Ramos (cell line): Measurements from ENCODE around the gene IGSF9.
"Not testable (repeated sequence)": the region's sequence is repeated elsewhere in the genome, so short reads cannot be mapped to it uniquely, and the experiment has no call there.

Source experiments
- in situ Hi-C: fragments of 300-500 bp; cut with MboI; formaldehyde crosslinking; loops from one replicate; pipeline ENCODE4 v1.14.3; 2022; ENCODE audit warnings: low sequenced_read_pairs; ENCODE audit not compliant: unreplicated experiment

The IGSF9 gene

DNA sequence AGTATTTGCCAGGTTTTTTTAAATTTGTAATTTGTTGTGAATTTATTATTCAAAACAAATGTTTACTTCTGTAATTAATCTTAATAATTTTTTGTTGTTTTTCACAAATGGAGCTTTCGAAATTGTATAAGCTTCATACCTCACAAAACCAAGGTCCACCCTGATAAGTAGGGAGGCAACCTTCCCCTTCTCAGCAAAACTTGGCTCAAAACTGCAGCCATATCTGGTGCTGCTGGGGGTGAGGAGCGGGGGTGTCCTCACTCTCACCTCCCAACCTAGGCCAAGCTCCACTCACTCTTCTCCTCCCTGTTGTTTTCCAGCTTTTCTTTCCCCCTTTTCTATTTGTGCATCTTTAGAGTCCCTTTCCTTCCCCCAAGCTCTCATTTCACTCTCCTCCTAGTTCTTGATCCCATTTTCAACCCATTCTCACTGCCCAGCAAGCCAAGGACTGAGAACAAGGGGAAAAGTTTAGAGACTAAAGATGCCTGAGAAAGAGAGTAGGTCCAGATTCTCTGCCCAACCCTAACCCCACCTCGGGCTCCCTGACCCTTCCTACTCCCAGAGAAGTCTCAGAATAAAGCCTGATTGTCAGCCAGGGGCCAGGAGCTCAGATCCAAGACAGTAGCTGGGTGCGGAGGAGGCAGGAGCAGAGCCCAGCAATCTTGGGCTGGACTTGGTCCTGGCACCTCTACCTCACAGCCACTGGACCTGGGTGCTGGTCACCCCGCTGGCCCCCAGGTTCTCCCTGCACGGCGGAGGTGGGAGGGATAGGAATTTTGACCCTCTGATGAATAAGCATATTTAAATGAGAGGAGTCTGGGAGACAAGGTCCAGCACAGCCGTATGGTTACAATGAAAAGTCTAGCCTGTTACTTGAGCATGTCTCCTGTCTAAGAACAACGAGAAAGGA is 37.1 kb downstream of the IGSF9 start:
- in situ Hi-C loops = no loop called here

- in situ Hi-C loops = no loop called here
Measured at GRCh38 chr1:159906960-159907359, 38.5 kb downstream of the IGSF9 start.

- in situ Hi-C loops = not testable (repeated sequence)
Measured at GRCh38 chr1:159904036-159904435, 41.4 kb downstream of the IGSF9 start.

- in situ Hi-C loops = no loop called here
Measured at GRCh38 chr1:159902541-159902940, 42.9 kb downstream of the IGSF9 start.

DNA sequence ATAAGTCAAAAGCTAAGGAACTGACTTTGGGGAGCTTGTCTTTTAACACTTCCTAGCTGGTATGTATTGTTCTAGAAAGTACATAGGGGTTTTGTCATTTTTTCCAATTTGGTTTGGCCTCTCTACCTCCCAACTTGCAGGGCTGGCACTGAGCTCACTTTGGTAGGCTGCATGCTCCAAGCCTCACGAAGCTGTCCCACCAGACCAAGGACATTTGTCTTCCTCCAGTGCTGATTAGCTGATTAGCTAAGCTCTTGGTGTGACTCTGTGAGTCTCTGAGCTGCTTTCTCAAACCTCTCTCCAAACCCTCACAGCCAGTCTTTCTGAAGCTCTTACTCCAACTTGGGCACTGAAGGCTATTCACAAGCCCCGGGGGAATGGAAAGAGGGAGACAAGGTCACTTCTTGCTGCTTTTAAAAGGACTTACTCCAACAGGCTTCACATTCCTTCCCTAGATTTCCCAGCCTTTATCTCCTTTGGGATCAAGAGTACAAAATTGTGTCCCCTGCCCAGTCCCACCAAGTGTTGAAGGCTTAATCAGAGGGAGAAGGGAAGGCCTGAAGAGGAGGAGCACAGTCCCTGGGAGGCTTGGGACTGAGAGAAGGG is 44.6 kb downstream of the IGSF9 start:
- in situ Hi-C loops = no loop called here

DNA sequence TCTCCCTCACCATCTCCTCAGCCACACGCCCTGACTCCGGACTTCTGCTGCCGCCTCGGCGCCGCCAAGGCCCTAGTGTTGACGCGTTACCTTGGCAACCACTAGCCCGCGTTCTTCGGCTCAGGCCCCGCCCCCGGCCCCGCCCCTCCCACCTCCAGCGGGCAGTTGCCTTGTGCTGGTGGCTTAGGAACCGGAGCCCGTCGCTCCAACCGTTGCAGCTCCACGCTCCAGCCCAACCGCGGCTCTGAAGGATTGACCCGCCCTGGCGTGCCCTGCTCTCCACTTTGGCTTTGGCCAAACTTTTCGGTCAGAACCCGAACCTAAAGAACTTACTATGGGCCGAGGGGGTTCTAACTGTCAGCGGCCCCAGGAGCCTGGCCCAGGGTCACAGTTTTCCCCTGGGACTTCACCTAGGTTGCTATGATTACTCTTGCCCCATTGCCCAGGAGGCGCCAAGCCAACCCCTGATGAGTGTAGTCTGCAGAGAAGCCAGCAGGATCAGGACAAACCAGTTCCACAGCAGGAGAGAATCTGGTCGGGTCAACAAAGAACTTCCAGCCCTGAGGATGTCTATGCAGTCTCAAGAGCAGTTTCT is 45.2 kb downstream of the IGSF9 start, which contains the start of gene CFAP45:
Gene CFAP45 (minus strand): TSS at position 80 of the 595 bp plus-strand sequence. CDS start 67 bp downstream, at position 13.
- in situ Hi-C loops = no loop called here

- in situ Hi-C loops = not testable (repeated sequence)
Measured at GRCh38 chr1:159899634-159900033, 45.8 kb downstream of the IGSF9 start.

DNA sequence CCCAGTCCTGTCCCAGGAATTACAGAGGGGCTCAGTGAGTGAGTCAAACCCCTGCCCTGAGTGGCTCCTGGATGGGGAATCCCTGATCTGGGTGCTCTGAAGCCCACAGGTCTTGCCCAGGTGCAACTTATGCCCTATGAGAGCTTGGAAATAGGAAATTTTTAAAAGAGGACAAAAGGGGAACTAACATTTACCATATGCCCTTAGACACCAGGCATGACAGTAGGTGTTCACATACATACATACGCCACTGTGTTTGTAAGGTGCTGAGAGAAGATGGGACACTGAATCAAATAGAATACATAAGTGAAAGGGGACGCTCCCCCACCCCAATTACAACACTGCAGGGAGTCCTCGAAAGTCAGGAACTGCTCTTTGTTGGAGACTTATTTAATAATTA is 46.9 kb downstream of the IGSF9 start:
- in situ Hi-C loops = no loop called here

- in situ Hi-C loops = no loop called here
Measured at GRCh38 chr1:159897962-159898361, 47.5 kb downstream of the IGSF9 start.

- in situ Hi-C loops = no loop called here
Measured at GRCh38 chr1:159896546-159896930, 48.9 kb downstream of the IGSF9 start.

DNA sequence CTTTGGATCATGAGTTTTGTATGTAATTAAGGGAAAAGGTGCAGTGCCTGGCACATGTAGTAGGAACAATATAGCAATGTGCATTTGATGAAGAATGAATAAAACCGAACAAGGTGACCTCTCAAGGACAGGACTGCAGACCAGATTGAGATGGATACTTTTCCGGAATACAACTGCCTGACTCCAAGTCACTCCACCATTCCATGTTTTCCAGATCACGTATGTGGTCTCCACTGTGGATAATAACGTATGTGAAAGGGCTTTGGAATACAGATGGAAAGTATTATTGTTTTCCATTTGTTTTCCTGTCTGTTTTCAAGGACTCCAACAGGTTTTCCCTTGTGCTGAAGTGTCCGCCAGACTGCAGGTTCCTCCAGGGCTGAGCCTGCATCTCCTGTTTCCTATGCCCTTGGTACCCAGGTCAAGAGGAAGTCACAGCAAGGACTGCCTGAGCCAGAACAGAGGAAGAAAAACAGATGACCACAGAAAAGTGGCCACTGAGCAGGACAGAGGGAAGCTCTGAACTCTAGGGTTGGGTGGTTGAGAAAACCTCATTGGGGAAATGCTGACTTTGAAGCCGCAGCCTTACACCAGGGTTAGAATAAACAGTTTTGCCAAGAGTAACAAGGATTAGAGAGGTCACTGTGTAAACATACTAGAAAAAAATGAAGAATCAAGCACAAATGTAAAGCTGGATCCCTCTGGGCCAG is 49.4 kb downstream of the IGSF9 start:
- in situ Hi-C loops = no loop called here

- in situ Hi-C loops = no loop called here
Measured at GRCh38 chr1:159895286-159895685, 50.1 kb downstream of the IGSF9 start.

GRCh38 chr1:159892944-159893343 is 52.5 kb downstream of the IGSF9 start:
- in situ Hi-C loops = loop anchor here (5.0 kb wide), 1 partner anchor 96 kb away; no protein-coding TSS in a partner anchor

GRCh38 chr1:159891275-159892157 is 53.9 kb downstream of the IGSF9 start:
- in situ Hi-C loops = loop anchor here (5.0 kb wide), 1 partner anchor 94 kb away; no protein-coding TSS in a partner anchor

- in situ Hi-C loops = loop anchor here (5.0 kb wide), 1 partner anchor 93 kb away; no protein-coding TSS in a partner anchor
Measured at GRCh38 chr1:159890390-159890789, 55.0 kb downstream of the IGSF9 start.

GRCh38 chr1:159889821-159890252 is 55.6 kb downstream of the IGSF9 start:
- in situ Hi-C loops = loop anchor here (5.0 kb wide), 1 partner anchor 93 kb away; no protein-coding TSS in a partner anchor

- in situ Hi-C loops = no loop called here
Measured at GRCh38 chr1:159889202-159889601, 56.2 kb downstream of the IGSF9 start.

GRCh38 chr1:159884296-159884695 is 61.1 kb downstream of the IGSF9 start:
- in situ Hi-C loops = no loop called here

DNA sequence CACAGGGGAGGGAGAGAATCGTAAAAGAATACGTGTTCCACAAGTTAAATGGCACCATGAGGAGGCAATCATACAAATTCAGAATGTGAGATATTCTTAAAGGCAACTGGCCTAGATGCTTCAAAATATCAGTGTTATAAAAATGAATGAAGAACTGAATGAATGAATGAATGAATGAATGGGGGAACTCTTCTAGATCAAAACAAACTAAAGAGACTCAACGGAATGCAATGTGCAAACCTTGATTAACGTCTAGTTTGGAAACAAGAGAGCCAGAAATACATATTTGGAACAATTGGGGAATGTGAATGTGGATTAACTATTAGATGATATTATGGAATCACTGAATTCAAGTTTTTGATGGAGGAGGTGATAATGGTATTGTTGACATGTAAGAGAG is 62.3 kb downstream of the IGSF9 start:
- in situ Hi-C loops = no loop called here
